ENCODE data around the gene NPIPB4. TPM values are rescaled to one million over a fixed set of nuclear protein-coding genes. Genes with fewer than 3 reads are reported as not detected.

NPIPB4 gene
- total RNA-seq = 16.8 and 80.6 TPM in 2 replicates

GRCh38 chr16:21857656-21858055 lies at the start of gene NPIPB4:
NPIPB4 (minus strand) TSS chr16:21857756; CDS start chr16:21857378, 378 bp downstream.

Other genes with a start within 250 kb of the NPIPB4 start
- not detected in 2 replicates for gene IGSF6, start 205.1 kb downstream of the NPIPB4 start, total RNA-seq
- gene OTOA, start 193.8 kb downstream of the NPIPB4 start, total RNA-seq = under 0.01 and 0.06 TPM in 2 replicates
- 169 and 230 TPM in 2 replicates for gene UQCRC2, start 95.6 kb upstream of the NPIPB4 start, total RNA-seq
- gene PDZD9, start 143.4 kb upstream of the NPIPB4 start, total RNA-seq = not detected in 2 replicates
- 7.0 and 13.7 TPM in 2 replicates for gene MOSMO, start 150.4 kb upstream of the NPIPB4 start, total RNA-seq
- gene VWA3A, start 234.8 kb upstream of the NPIPB4 start, total RNA-seq = not detected in 2 replicates